Right lobe of liver (tissue), 6 donors: Measurements from ENCODE around the gene SPOCK1. TPM values are rescaled to one million over a fixed set of nuclear protein-coding genes. Genes with fewer than 3 reads are reported as not detected.

Source experiments
- ATAC-seq, 4 donors: fragments of 200-7000 bp; cut with Tn5 transposase; one replicate each; pipeline ENCODE4 v1.9.1; 2020; ENCODE audit warnings: mild to moderate bottlenecking in 4 of 4, moderate library complexity in 4 of 4
- DNase-seq, 3 donors: peaks; one replicate each; pipeline ENCODE4 v3.0.0-alpha.2; 2020
- H3K27ac ChIP-seq, 3 donors: fragments of 200-600 bp; one replicate each; pipeline ENCODE4 v1.8.0; 2022
- H3K27me3 ChIP-seq, 2 donors: fragments of 200-600 bp; one replicate each; pipeline ENCODE4 v1.8.0; 2022
- H3K36me3 ChIP-seq, 4 donors: fragments of 200-600 bp; sonication (generic) in 1 of 4; one replicate each; pipeline versions ENCODE4 v1.5.1 to v1.8.0; 2017 to 2022; ENCODE audit warnings: control low read depth in 1 of 4
- H3K4me1 ChIP-seq, 4 donors: fragments of 200-600 bp; sonication (generic) in 1 of 4; one replicate each; pipeline versions ENCODE4 v1.5.1 to v1.8.0; 2017 to 2022; ENCODE audit warnings: control low read depth in 1 of 4
- H3K4me3 ChIP-seq, 3 donors: fragments of 200-600 bp; one replicate each; pipeline ENCODE4 v1.8.0; 2022
- H3K9me3 ChIP-seq, 4 donors: fragments of 200-600 bp; sonication (generic) in 1 of 4; one replicate each; pipeline versions ENCODE4 v1.5.1 to v1.8.0; 2017 to 2022; ENCODE audit warnings: control low read depth in 1 of 4
- POLR2A ChIP-seq: fragments of 450-650 bp; IDR thresholded peaks from one replicate; pipeline ENCODE4 v1.6.1; 2017; ENCODE audit warnings: antibody characterized with exemption, mild to moderate bottlenecking
- WGBS: methylation state at CpG from one replicate; pipeline ENCODE4 v1.1.6; 2018; ENCODE audit warnings: low coverage, low lambda C conversion rate; ENCODE audit not compliant: insufficient coverage; ENCODE audit errors: missing lambda C conversion rate; 5-methylcytosine and 5-hydroxymethylcytosine counted together
- intact Hi-C, 2 donors: fragments of 100-400 bp; cut with DNase I; formaldehyde crosslinking; loops; one replicate each; pipeline versions ENCODE4 v1.11.2 to v1.14.1; 2022
- total RNA-seq, 6 experiments: library from RNA; depleted of rRNA in 2 of 6; stranded (reverse); fragments of >200 nt in 2 of 6; fragmentation: NEBNext Ultra II Directional in 3 of 6; extraction: Animal tissue kit (Norgen Biotek cat#: 25700) in 3 of 6; gene quantifications; one replicate each; pipeline versions ENCODE4 v1.1.0 to v1.2.4, GENCODE V29; 2016 to 2023
- TF ChIP-seq, protein P1 (sequence below), 4 donors: fragments of 200-600 bp in 3 of 4; fragments of 450-650 bp in 1 of 4; IDR thresholded peaks; one replicate each; pipeline versions ENCODE4 v1.5.1 to v1.8.0; 2016 to 2022; ENCODE audit warnings: antibody characterized with exemption in 4 of 4, mild to moderate bottlenecking in 2 of 4
- donor health status: DM: no; HTN: yes; CAD: no.
- donor health status: DM: no; HTN: no; CAD: no.
- donor health status: DM: no; HTN: no; CAD: no.
- donor health status: DM: no; HTN: yes; CAD: no.
- donor health status: DM: no; HTN: yes; CAD: no.

SPOCK1 gene
- total RNA-seq, 6 experiments from 2014 or later: 0.06 to 0.86 (median 0.15) TPM; not detected in 1

DNA sequence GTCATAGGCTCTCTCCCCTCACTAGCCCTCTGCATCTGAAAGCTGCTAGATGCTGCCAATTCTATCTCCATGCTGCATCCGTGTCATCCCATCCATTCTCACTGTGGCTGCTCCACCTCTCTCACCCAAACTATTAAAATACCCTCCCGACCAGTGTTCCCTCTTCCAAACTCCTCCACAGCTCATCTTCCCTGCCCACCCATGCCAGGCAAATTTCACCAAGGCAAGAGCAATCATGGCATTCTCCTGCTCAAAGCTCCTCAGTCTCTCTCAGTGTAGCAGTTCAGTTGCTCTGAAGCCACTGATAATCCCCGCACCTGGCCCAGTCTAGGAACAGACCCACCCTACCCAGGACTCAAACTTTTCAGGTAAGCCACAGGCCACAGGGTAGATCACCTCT, 48.4 kb downstream of the SPOCK1 start:
- ATAC-seq: no peak
- WGBS: 42% methylated on average over 2 of the region's 3 CpGs
- TF ChIP-seq, protein P1, sequence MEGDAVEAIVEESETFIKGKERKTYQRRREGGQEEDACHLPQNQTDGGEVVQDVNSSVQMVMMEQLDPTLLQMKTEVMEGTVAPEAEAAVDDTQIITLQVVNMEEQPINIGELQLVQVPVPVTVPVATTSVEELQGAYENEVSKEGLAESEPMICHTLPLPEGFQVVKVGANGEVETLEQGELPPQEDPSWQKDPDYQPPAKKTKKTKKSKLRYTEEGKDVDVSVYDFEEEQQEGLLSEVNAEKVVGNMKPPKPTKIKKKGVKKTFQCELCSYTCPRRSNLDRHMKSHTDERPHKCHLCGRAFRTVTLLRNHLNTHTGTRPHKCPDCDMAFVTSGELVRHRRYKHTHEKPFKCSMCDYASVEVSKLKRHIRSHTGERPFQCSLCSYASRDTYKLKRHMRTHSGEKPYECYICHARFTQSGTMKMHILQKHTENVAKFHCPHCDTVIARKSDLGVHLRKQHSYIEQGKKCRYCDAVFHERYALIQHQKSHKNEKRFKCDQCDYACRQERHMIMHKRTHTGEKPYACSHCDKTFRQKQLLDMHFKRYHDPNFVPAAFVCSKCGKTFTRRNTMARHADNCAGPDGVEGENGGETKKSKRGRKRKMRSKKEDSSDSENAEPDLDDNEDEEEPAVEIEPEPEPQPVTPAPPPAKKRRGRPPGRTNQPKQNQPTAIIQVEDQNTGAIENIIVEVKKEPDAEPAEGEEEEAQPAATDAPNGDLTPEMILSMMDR (IDR thresholded peaks at IDR 0.05): no peak
- TF ChIP-seq POLR2A: no peak
- H3K27me3 ChIP-seq: no peaks in the 10 kb centered on the region
- H3K4me3 ChIP-seq: no peak overlapping the region
- intact Hi-C loops: no loop called here
- H3K4me1 ChIP-seq: no peaks in the 10 kb centered on the region
- H3K36me3 ChIP-seq: no peaks in the 10 kb centered on the region
- DNase-seq: no peak
- no peaks in the 10 kb centered on the region for H3K9me3 ChIP-seq
- H3K27ac ChIP-seq: no peak overlapping the region

DNA sequence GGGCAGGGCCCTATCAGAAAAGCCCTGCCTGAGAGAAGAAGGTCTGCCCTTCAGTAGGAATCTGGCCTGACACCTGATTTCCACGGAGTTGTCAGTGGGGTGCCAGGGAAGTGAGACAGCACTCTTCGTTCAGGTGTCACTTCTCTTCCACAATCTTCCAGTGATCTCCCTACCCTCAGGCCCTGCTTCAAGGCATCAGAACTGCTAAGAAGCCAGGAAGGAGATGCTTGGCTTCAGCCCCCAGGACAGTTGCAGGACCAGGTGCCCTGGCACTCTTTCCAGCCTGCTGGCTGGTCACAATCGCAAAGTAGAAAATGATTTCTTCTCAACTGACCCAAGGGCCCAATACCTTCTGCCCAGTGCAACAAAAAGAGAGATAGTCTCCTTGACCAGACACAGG, 50.3 kb downstream of the SPOCK1 start:
- no peak overlapping the region for H3K4me3 ChIP-seq
- TF ChIP-seq, protein P1 (IDR thresholded peaks at IDR 0.05): no peak
- TF ChIP-seq POLR2A: no peak
- H3K36me3 ChIP-seq: no peaks in the 10 kb centered on the region
- no peak overlapping the region for H3K27ac ChIP-seq
- intact Hi-C loops: no loop called here
- no peak for DNase-seq
- ATAC-seq: no peak
- 13% methylated on average over 2 of the region's 3 CpGs for WGBS
- no peaks in the 10 kb centered on the region for H3K4me1 ChIP-seq
- H3K27me3 ChIP-seq: no peaks in the 10 kb centered on the region
- no peaks in the 10 kb centered on the region for H3K9me3 ChIP-seq

DNA sequence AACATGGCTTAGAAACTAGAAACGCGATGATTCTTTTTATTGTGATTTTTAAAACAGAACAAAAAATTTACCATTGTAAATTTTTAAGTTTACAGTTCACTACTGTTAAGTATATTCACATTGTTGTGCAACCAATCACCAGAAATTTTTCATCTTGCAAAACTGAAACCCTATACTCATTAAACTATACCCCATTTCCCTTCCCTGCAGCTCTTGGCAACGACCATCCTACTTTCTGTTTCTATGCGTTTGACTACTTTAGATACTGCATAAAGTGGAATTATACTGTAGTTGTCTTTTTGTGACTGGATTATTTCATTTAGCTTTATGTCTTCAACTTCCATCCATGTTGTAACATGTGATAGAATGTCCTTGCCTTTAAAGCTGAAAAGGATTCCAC, 52.5 kb downstream of the SPOCK1 start:
- Histone ChIP-seq H3K27me3 (no peaks in the 10 kb centered on the region), H3K36me3 (no peaks in the 10 kb centered on the region), H3K4me1 (no peaks in the 10 kb centered on the region), H3K4me3 (no peak overlapping the region), H3K27ac (no peak overlapping the region), H3K9me3 (no peaks in the 10 kb centered on the region)
- intact Hi-C loops: no loop called here
- TF ChIP-seq POLR2A: no peak
- TF ChIP-seq, protein P1 (IDR thresholded peaks at IDR 0.05): no peak
- ATAC-seq: no peak
- DNase-seq: no peak
- WGBS: 62% methylated on average over 4 of the region's 4 CpGs

DNA sequence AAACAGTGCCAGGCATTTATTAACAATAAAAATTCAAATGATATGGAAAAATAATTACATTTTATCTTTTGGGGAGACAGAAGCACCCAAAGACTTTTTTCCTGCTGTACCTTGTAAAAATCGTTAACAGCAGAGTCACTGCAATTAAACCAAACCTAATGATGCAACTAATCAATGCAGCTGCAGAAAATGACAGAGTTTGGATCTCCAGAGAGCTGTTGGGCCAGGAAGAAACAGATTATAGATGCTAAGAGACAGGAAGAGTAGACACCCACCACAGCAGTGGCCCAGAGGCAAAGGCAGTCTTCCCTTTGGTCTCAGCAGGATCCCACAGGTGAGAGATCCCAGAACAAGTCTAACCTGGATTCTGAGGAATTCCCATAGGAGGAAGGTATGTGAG, 53.0 kb downstream of the SPOCK1 start:
- no peak overlapping the region for H3K27ac ChIP-seq
- no peak overlapping the region for H3K4me3 ChIP-seq
- WGBS: 31% methylated on average over 1 of the region's 1 CpG
- H3K4me1 ChIP-seq: no peaks in the 10 kb centered on the region
- TF ChIP-seq POLR2A: no peak
- TF ChIP-seq, protein P1 (IDR thresholded peaks at IDR 0.05): no peak
- intact Hi-C loops: no loop called here
- H3K9me3 ChIP-seq: no peaks in the 10 kb centered on the region
- no peaks in the 10 kb centered on the region for H3K27me3 ChIP-seq
- ATAC-seq: no peak
- no peak for DNase-seq
- no peaks in the 10 kb centered on the region for H3K36me3 ChIP-seq

DNA sequence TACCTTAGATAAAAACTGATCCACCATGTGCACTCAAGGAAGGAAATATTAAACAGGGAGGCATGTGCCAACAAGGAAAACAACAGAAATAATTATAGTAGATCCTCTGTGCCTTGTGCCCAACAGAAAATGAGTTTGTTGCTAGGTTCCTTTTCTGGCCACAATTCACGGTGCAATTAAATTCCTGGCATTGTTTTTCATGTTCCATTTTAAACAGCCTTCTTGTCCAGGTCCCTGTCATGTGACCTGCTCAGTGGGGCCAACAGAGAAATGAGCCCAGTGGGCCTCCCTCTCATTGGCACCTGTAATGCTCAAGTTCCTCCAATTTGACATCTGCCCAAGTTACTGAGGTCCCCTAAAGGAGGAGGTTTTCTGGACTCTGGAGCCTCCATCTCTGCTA, 56.5 kb downstream of the SPOCK1 start:
- Histone ChIP-seq H3K36me3 (no peaks in the 10 kb centered on the region), H3K9me3 (no peaks in the 10 kb centered on the region), H3K27me3 (no peaks in the 10 kb centered on the region), H3K4me3 (no peak overlapping the region), H3K27ac (no peak overlapping the region), H3K4me1 (no peaks in the 10 kb centered on the region)
- DNase-seq (no peak), ATAC-seq (no peak)
- intact Hi-C loops: no loop called here
- WGBS: 69% methylated on average over 1 of the region's 1 CpG
- TF ChIP-seq, protein P1 (IDR thresholded peaks at IDR 0.05): no peak
- no peak for TF ChIP-seq POLR2A
